SK-N-SH (cell line): ENCODE data around the gene IDH3G. TPM values are rescaled to one million over a fixed set of nuclear protein-coding genes. Genes with fewer than 3 reads are reported as not detected.

Experiments used
- CTCF ChIA-PET: fragments of 300-600, 350-600 bp; formaldehyde crosslinking; extraction: SDS; loops from one replicate; lab custom pipeline; 2021; lab: Yijun Ruan, JAX
- POLR2A ChIA-PET: fragments of 350-600 bp; sonication (Branson Sonifier 250); formaldehyde crosslinking; extraction: SDS; loops from one replicate; lab custom pipeline; 2020; ENCODE audit warnings: antibody characterized with exemption, inconsistent platforms; lab: Yijun Ruan, JAX
- DNase-seq: peaks from one replicate; pipeline ENCODE4 v3.0.0; 2012
- H2AFZ ChIP-seq: fragments of 200-600 bp; sonication (generic); 2 replicates; pipeline ENCODE4 v1.8.1; 2016; ENCODE audit warnings: antibody characterized with exemption, mild to moderate bottlenecking, low read depth
- H3F3A ChIP-seq: fragments of 200-600 bp; sonication (generic); replicated peaks from 2 replicates; pipeline ENCODE3; 2016; ENCODE audit warnings: antibody characterized with exemption, mild to moderate bottlenecking; ENCODE audit not compliant: insufficient read depth
- H3K27ac ChIP-seq, 2 experiments: fragments of 200-500 bp in 1 of 2; fragments of 200-600 bp in 1 of 2; sonication (Bioruptor generic) in 1 of 2; sonication (generic), shearing (Covaris generic) in 1 of 2; 2 replicates each; pipeline versions ENCODE4 v1.5.1 to v1.6.1; 2014 to 2016; ENCODE audit warnings: low read depth in 2 of 2, inconsistent platforms in 1 of 2, low read length in 1 of 2, mild to moderate bottlenecking in 1 of 2, mixed read lengths in 1 of 2
- H3K27me3 ChIP-seq: fragments of 200-600 bp; sonication (generic), shearing (Covaris generic); 2 replicates; pipeline ENCODE4 v1.6.1; 2016; ENCODE audit warnings: mixed run types; ENCODE audit not compliant: insufficient read depth
- H3K36me3 ChIP-seq, 2 experiments: fragments of 200-500 bp in 1 of 2; fragments of 200-600 bp in 1 of 2; sonication (Bioruptor generic) in 1 of 2; sonication (generic) in 1 of 2; replicated peaks in 1 of 2; 2 replicates each; pipeline versions ENCODE3 to v1.5.1; 2014 to 2016; ENCODE audit warnings: low read length in 1 of 2, mild to moderate bottlenecking in 1 of 2; ENCODE audit not compliant: insufficient read depth in 2 of 2, control insufficient read depth in 1 of 2
- H3K4me1 ChIP-seq, 2 experiments: fragments of 200-500 bp in 1 of 2; fragments of 200-600 bp in 1 of 2; sonication (Bioruptor generic) in 1 of 2; sonication (generic), shearing (Covaris generic) in 1 of 2; 2 replicates each; pipeline versions ENCODE4 v1.5.1 to v1.6.1; 2014 to 2016; ENCODE audit warnings: low read depth in 1 of 2, low read length in 1 of 2, mixed run types in 1 of 2; ENCODE audit not compliant: insufficient read depth in 2 of 2, control insufficient read depth in 1 of 2
- H3K4me2 ChIP-seq: fragments of 200-600 bp; sonication (generic), shearing (Covaris generic); 2 replicates; pipeline ENCODE4 v1.6.1; 2017; ENCODE audit warnings: mixed run types
- H3K4me3 ChIP-seq, 2 experiments: fragments of 200-500 bp in 1 of 2; fragments of 200-600 bp in 1 of 2; sonication (Bioruptor generic) in 1 of 2; sonication (generic), shearing (Covaris generic) in 1 of 2; 2 replicates each; pipeline versions ENCODE4 v1.5.1 to v1.8.1; 2014 to 2016; ENCODE audit warnings: low read depth in 2 of 2, inconsistent platforms in 1 of 2, low read length in 1 of 2, mild to moderate bottlenecking in 1 of 2, mixed read lengths in 1 of 2, moderate library complexity in 1 of 2
- H3K79me2 ChIP-seq: fragments of 200-600 bp; sonication (generic); 2 replicates; pipeline ENCODE4 v1.8.1; 2017; ENCODE audit warnings: mild to moderate bottlenecking; ENCODE audit not compliant: insufficient read depth
- H3K9ac ChIP-seq: fragments of 200-600 bp; sonication (generic); 2 replicates; pipeline ENCODE4 v1.6.1; 2017; ENCODE audit warnings: mixed run types
- H3K9me2 ChIP-seq: fragments of 200-600 bp; sonication (generic); 2 replicates; pipeline ENCODE4 v1.6.1; 2017; ENCODE audit warnings: mixed run types
- H3K9me3 ChIP-seq: fragments of 200-600 bp; sonication (generic); 2 replicates; pipeline ENCODE4 v1.6.1; 2017; ENCODE audit warnings: mixed run types, mild to moderate bottlenecking, moderate library complexity
- H4K20me1 ChIP-seq: fragments of 200-600 bp; sonication (generic); 2 replicates; pipeline ENCODE4 v1.6.1; 2017; ENCODE audit warnings: mild to moderate bottlenecking, mixed run types; ENCODE audit not compliant: insufficient read depth
- CHD2 ChIP-seq: fragments of 150-350 bp; IDR thresholded peaks from 2 replicates; pipeline ENCODE4 v1.6.1; 2018; ENCODE audit warnings: low read length; ENCODE audit not compliant: partially characterized antibody
- ELF1 ChIP-seq: IDR thresholded peaks from 2 replicates; pipeline ENCODE4 v1.4.0; 2012
- EP300 ChIP-seq, 2 experiments: IDR thresholded peaks; 2 replicates each; pipeline versions ENCODE4 v1.4.0 to v1.6.1; 2012; ENCODE audit warnings: borderline replicate concordance in 1 of 2, low read depth in 1 of 2, low read length in 1 of 2
- GABPA ChIP-seq: IDR thresholded peaks from 2 replicates; pipeline ENCODE4 v1.4.0; 2012; ENCODE audit warnings: low read depth, mild to moderate bottlenecking
- GATA2 ChIP-seq: sonication (generic); formaldehyde crosslinking; IDR thresholded peaks from 2 replicates; pipeline ENCODE4 v1.5.0; 2020; ENCODE audit warnings: mild to moderate bottlenecking, missing genetic modification reagents
- MXI1 ChIP-seq: IDR thresholded peaks from 2 replicates; pipeline ENCODE4 v1.6.1; 2012; ENCODE audit warnings: mild to moderate bottlenecking, low read depth, low read length, improper control_type of control experiment
- POLR2AphosphoS5 ChIP-seq: IDR thresholded peaks from 2 replicates; pipeline ENCODE4 v1.6.1; 2012; ENCODE audit warnings: low read depth, low read length
- RAD21 ChIP-seq: IDR thresholded peaks from 2 replicates; pipeline ENCODE4 v1.6.1; 2012; ENCODE audit warnings: mild to moderate bottlenecking, low read length
- RCOR1 ChIP-seq: fragments of 150-350 bp; IDR thresholded peaks from 2 replicates; pipeline ENCODE4 v1.6.1; 2017; ENCODE audit warnings: antibody characterized with exemption, low read length
- RFX5 ChIP-seq: IDR thresholded peaks from 2 replicates; pipeline ENCODE4 v1.6.1; 2012; ENCODE audit warnings: mild to moderate bottlenecking, improper control_type of control experiment, low read length
- SMC3 ChIP-seq: IDR thresholded peaks from 2 replicates; pipeline ENCODE4 v1.6.1; 2012; ENCODE audit warnings: low read depth, low read length, improper control_type of control experiment
- WGBS: methylation state at CpG from one replicate; pipeline ENCODE4 v1.1.6; 2017; ENCODE audit warnings: low lambda C conversion rate; 5-methylcytosine and 5-hydroxymethylcytosine counted together
- polyA plus RNA-seq, 3 experiments: library from polyadenylated mRNA; depleted of rRNA; stranded (reverse); fragments of >200 nt; gene quantifications; 2 replicates each; pipeline ENCODE4 v1.2.3, GENCODE V29; 2012
- TF ChIP-seq, protein P1 (sequence below): fragments of 200-600 bp; sonication (generic); IDR thresholded peaks from 2 replicates; pipeline ENCODE4 v1.6.1; 2017; ENCODE audit warnings: antibody characterized with exemption, mild to moderate bottlenecking, moderate library complexity
- TF ChIP-seq, protein P2 (sequence below): IDR thresholded peaks from 2 replicates; pipeline ENCODE4 v1.4.0; 2012; ENCODE audit warnings: low read depth, borderline replicate concordance
- TF ChIP-seq, protein P3 (sequence below): IDR thresholded peaks from 2 replicates; pipeline ENCODE4 v1.6.1; 2012; ENCODE audit warnings: mild to moderate bottlenecking, low read depth, low read length, moderate library complexity

The IDH3G gene
- polyA plus RNA-seq, 1 of the 3 experiments (the other 2 are of a cell fraction): 107 TPM

GRCh38 chrX:153764786-153765137 is 29.4 kb downstream of the IDH3G start:
- Histone ChIP-seq H3K27ac (peak overlapping the region in 1 of 2 experiments; percentile 82; a peak in 2 of 4 replicates), H3K4me1 (peaks cover 2 to 27% of the 10 kb centered on the region in 2 experiments; a peak in 1 of 4 replicates), H3K4me2 (peak overlapping the region; percentile 79), H4K20me1 (peaks cover 9% of the 10 kb centered on the region; the same call in 1 of the 2 replicates), H3K79me2 (peaks cover 6% of the 10 kb centered on the region; the same call in 1 of the 2 replicates), H3K9ac (peak overlapping the region; percentile 14; the same call in 1 of the 2 replicates), H3K9me2 (no peaks in the 10 kb centered on the region), H3K9me3 (no peaks in the 10 kb centered on the region), H3K4me3 (peak overlapping the region; percentile 40 to 49), H3K27me3 (no peaks in the 10 kb centered on the region), H2AFZ (no peak overlapping the region), H3F3A (no peaks in the 10 kb centered on the region), H3K36me3 (no peaks in the 10 kb centered on the region)
- CTCF ChIA-PET: interaction anchor here (0.7 to 10.2 kb wide), 15 partner anchors 10 to 248 kb away, joined by 3 to 134 read pairs (median 6); partner anchors contain the start of genes NAA10 and RENBP
- WGBS: 48% methylated on average over 5 of the region's 7 CpGs
- DNase-seq: peak; percentile 34
- TF ChIP-seq RCOR1: no peak
- no peak for TF ChIP-seq GATA2 (CRISPR knock-in tag)
- no peak for TF ChIP-seq RFX5
- TF ChIP-seq, protein P1, sequence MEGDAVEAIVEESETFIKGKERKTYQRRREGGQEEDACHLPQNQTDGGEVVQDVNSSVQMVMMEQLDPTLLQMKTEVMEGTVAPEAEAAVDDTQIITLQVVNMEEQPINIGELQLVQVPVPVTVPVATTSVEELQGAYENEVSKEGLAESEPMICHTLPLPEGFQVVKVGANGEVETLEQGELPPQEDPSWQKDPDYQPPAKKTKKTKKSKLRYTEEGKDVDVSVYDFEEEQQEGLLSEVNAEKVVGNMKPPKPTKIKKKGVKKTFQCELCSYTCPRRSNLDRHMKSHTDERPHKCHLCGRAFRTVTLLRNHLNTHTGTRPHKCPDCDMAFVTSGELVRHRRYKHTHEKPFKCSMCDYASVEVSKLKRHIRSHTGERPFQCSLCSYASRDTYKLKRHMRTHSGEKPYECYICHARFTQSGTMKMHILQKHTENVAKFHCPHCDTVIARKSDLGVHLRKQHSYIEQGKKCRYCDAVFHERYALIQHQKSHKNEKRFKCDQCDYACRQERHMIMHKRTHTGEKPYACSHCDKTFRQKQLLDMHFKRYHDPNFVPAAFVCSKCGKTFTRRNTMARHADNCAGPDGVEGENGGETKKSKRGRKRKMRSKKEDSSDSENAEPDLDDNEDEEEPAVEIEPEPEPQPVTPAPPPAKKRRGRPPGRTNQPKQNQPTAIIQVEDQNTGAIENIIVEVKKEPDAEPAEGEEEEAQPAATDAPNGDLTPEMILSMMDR: no peak
- TF ChIP-seq POLR2AphosphoS5: no peak
- TF ChIP-seq SMC3: no peak
- no peak for TF ChIP-seq EP300 (IDR thresholded peaks at IDR 0.05; ENCODE audit: borderline replicate concordance in 1 of 2, low read depth in 1 of 2, low read length in 1 of 2)
- TF ChIP-seq, protein P2, sequence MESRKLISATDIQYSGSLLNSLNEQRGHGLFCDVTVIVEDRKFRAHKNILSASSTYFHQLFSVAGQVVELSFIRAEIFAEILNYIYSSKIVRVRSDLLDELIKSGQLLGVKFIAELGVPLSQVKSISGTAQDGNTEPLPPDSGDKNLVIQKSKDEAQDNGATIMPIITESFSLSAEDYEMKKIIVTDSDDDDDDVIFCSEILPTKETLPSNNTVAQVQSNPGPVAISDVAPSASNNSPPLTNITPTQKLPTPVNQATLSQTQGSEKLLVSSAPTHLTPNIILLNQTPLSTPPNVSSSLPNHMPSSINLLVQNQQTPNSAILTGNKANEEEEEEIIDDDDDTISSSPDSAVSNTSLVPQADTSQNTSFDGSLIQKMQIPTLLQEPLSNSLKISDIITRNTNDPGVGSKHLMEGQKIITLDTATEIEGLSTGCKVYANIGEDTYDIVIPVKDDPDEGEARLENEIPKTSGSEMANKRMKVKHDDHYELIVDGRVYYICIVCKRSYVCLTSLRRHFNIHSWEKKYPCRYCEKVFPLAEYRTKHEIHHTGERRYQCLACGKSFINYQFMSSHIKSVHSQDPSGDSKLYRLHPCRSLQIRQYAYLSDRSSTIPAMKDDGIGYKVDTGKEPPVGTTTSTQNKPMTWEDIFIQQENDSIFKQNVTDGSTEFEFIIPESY: no peak
- TF ChIP-seq GABPA: no peak
- POLR2A ChIA-PET: interaction anchor here (0.6 to 1.7 kb wide), 3 partner anchors 10 to 157 kb away, joined by 3 to 5 read pairs (median 5); partner anchors contain the start of genes IDH3G and SSR4

DNA sequence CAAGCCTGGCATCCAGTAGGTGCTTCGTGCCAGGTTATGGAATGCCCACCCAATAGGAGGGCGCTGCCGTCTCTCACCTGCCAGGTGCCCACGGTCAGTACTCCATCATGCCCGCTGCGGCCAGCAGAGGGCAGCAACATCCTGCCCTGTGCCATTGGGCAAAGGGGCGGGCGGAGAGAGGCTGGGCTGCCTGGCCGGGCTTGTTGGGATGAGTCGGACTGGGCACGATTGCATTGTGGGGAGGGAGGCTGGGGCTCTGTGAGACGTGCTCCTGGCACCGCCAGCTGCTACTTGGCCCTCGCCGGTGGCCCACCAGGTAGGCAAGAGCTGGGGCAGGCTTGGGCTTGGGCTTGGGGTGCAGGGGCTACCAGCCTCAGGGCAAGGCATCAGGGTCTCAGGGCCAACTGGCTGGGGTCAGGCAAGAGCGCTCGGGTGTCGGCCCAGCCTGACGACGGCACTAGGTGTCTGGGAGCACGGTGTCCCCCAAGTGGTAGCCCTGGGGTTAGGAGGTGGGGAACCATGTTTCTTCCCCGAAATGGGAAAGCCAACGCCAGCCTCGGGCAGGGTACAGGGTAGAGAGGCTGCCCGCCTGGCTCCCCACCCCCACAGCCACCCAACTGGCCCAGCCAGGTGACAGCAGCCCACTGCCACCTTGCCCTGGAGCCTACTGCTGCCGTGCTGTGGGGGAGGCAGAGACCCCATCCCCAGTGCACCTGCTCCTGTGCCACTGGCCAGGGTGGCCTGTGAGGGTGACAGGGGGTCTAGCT is 30.0 kb downstream of the IDH3G start, which contains the start of gene PLXNB3:
TSS of gene PLXNB3 (plus strand) at position 261 of the 767 bp plus-strand sequence. CDS start 1,287 bp downstream, outside the sequence.
- peak; percentile 87 for DNase-seq
- CTCF ChIA-PET: interaction anchor here (0.6 to 10.2 kb wide), 37 partner anchors 8 to 581 kb away, joined by 3 to 134 read pairs (median 4); partner anchors contain the start of genes NAA10 and RENBP
- Histone ChIP-seq H3K27me3 (no peaks in the 10 kb centered on the region), H3K79me2 (peaks cover 6% of the 10 kb centered on the region; the same call in 1 of the 2 replicates), H3F3A (no peaks in the 10 kb centered on the region), H3K36me3 (no peaks in the 10 kb centered on the region), H3K27ac (peak within 1 kb of the TSS in 1 of 2 experiments; percentile 82; a peak in 3 of 4 replicates), H3K9me3 (no peaks in the 10 kb centered on the region), H3K4me3 (peak within 1 kb of the TSS; percentile 40 to 49), H3K4me1 (peaks cover 2 to 27% of the 10 kb centered on the region in 2 experiments; a peak in 1 of 4 replicates), H3K9me2 (no peaks in the 10 kb centered on the region), H3K9ac (peak within 1 kb of the TSS; percentile 33; the same call in 1 of the 2 replicates), H2AFZ (no peak within 1 kb of the TSS), H4K20me1 (peaks cover 9% of the 10 kb centered on the region; the same call in 1 of the 2 replicates)
- TF ChIP-seq, protein P1: peak; percentile 92
- no peak for TF ChIP-seq CHD2
- 0 out of 2 replicates have a peak, but pooled peaks have one; percentile 24 for TF ChIP-seq POLR2AphosphoS5
- no peak for TF ChIP-seq ELF1
- TF ChIP-seq, protein P3, sequence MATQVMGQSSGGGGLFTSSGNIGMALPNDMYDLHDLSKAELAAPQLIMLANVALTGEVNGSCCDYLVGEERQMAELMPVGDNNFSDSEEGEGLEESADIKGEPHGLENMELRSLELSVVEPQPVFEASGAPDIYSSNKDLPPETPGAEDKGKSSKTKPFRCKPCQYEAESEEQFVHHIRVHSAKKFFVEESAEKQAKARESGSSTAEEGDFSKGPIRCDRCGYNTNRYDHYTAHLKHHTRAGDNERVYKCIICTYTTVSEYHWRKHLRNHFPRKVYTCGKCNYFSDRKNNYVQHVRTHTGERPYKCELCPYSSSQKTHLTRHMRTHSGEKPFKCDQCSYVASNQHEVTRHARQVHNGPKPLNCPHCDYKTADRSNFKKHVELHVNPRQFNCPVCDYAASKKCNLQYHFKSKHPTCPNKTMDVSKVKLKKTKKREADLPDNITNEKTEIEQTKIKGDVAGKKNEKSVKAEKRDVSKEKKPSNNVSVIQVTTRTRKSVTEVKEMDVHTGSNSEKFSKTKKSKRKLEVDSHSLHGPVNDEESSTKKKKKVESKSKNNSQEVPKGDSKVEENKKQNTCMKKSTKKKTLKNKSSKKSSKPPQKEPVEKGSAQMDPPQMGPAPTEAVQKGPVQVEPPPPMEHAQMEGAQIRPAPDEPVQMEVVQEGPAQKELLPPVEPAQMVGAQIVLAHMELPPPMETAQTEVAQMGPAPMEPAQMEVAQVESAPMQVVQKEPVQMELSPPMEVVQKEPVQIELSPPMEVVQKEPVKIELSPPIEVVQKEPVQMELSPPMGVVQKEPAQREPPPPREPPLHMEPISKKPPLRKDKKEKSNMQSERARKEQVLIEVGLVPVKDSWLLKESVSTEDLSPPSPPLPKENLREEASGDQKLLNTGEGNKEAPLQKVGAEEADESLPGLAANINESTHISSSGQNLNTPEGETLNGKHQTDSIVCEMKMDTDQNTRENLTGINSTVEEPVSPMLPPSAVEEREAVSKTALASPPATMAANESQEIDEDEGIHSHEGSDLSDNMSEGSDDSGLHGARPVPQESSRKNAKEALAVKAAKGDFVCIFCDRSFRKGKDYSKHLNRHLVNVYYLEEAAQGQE: 0 out of 2 replicates have a peak, but pooled peaks have one; percentile 19
- peak; percentile 87 for TF ChIP-seq SMC3
- TF ChIP-seq RAD21: peak; percentile 90
- TF ChIP-seq MXI1: peak; percentile 41; the same call in 1 of the 2 replicates
- TF ChIP-seq, all 33 proteins: peak for 6
- WGBS: 5% methylated on average over 11 of the region's 26 CpGs
- POLR2A ChIA-PET: interaction anchor here (1.2 kb wide), 1 partner anchor 38 kb away, joined by 4 read pairs; no protein-coding TSS in a partner anchor
- peak within 1 kb of the TSS; percentile 79 for H3K4me2 ChIP-seq
